HepG2 (cell line): ENCODE measurements around the gene FALEC. TPM values are rescaled to one million over a fixed set of nuclear protein-coding genes. Genes with fewer than 3 reads are reported as not detected.

Experiments
- CCDC6 ChIP-seq: sonication (generic); formaldehyde crosslinking; IDR thresholded peaks from 2 replicates; pipeline ENCODE4 v1.8.1; 2022; ENCODE audit warnings: mild to moderate bottlenecking, missing genetic modification reagents, moderate library complexity
- EEA1 ChIP-seq: sonication (generic); formaldehyde crosslinking; IDR thresholded peaks from 2 replicates; pipeline ENCODE4 v1.5.1; 2020; ENCODE audit warnings: mild to moderate bottlenecking, missing genetic modification reagents, borderline replicate concordance
- ERF ChIP-seq: IDR thresholded peaks from 2 replicates; pipeline ENCODE4 v1.6.1; 2018; ENCODE audit warnings: missing biosample characterization, missing genetic modification reagents
- GABPB1 ChIP-seq: IDR thresholded peaks from 2 replicates; pipeline ENCODE4 v1.6.1; 2016; ENCODE audit warnings: mild to moderate bottlenecking, missing genetic modification reagents, moderate library complexity, missing compliant biosample characterization
- KMT2B ChIP-seq: IDR thresholded peaks from 2 replicates; pipeline ENCODE4 v1.6.1; 2016; ENCODE audit warnings: missing genetic modification reagents, missing compliant biosample characterization
- MXD4 ChIP-seq: IDR thresholded peaks from 2 replicates; pipeline ENCODE4 v1.6.1; 2016; ENCODE audit warnings: mild to moderate bottlenecking, missing biosample characterization, missing genetic modification reagents
- NFE2 ChIP-seq: sonication (generic); formaldehyde crosslinking; IDR thresholded peaks from 2 replicates; pipeline ENCODE4 v1.4.0; 2020; ENCODE audit warnings: missing genetic modification reagents
- NR2C2 ChIP-seq: sonication (generic); formaldehyde crosslinking; IDR thresholded peaks from 2 replicates; pipeline ENCODE4 v1.4.0; 2020; ENCODE audit warnings: missing genetic modification reagents, mild to moderate bottlenecking, moderate library complexity, borderline replicate concordance
- PATZ1 ChIP-seq: sonication (generic); formaldehyde crosslinking; IDR thresholded peaks from 2 replicates; pipeline ENCODE4 v1.4.0; 2020; ENCODE audit warnings: missing genetic modification reagents
- SMAD3 ChIP-seq: sonication (generic); formaldehyde crosslinking; IDR thresholded peaks from 2 replicates; pipeline ENCODE4 v1.4.0; 2020; ENCODE audit warnings: missing genetic modification reagents
- TERF1 ChIP-seq: sonication (generic); formaldehyde crosslinking; IDR thresholded peaks from 2 replicates; pipeline ENCODE4 v1.8.0; 2022; ENCODE audit warnings: mild to moderate bottlenecking, missing genetic modification reagents, moderate library complexity
- TFDP1 ChIP-seq: IDR thresholded peaks from 2 replicates; pipeline ENCODE4 v1.6.1; 2016; ENCODE audit warnings: missing compliant biosample characterization, missing genetic modification reagents, borderline replicate concordance
- THYN1 ChIP-seq: sonication (generic); formaldehyde crosslinking; IDR thresholded peaks from 2 replicates; pipeline ENCODE4 v1.8.1; 2023; ENCODE audit warnings: low read depth, mild to moderate bottlenecking, moderate library complexity, missing genetic modification reagents, borderline replicate concordance
- ZBED4 ChIP-seq: sonication (generic); formaldehyde crosslinking; IDR thresholded peaks from 2 replicates; pipeline ENCODE4 v1.4.0; 2020; ENCODE audit warnings: missing genetic modification reagents, borderline replicate concordance
- ZBTB43 ChIP-seq: sonication (generic); formaldehyde crosslinking; conservative IDR thresholded peaks from 2 replicates; pipeline ENCODE4 v1.4.0; 2020; ENCODE audit warnings: missing genetic modification reagents
- ZNF235 ChIP-seq: sonication (generic); formaldehyde crosslinking; IDR thresholded peaks from 2 replicates; pipeline ENCODE4 v1.8.1; 2023; ENCODE audit warnings: mild to moderate bottlenecking, missing genetic modification reagents, borderline replicate concordance
- ZNF343 ChIP-seq: sonication (generic); formaldehyde crosslinking; IDR thresholded peaks from 2 replicates; pipeline ENCODE4 v1.4.0; 2020; ENCODE audit warnings: mild to moderate bottlenecking, missing genetic modification reagents
- ZNF557 ChIP-seq: sonication (generic); formaldehyde crosslinking; IDR thresholded peaks from 2 replicates; pipeline ENCODE4 v1.4.0; 2020; ENCODE audit warnings: missing genetic modification reagents
- ZNF607 ChIP-seq: sonication (generic); formaldehyde crosslinking; IDR thresholded peaks from 2 replicates; pipeline ENCODE4 v1.5.1; 2020; ENCODE audit warnings: missing genetic modification reagents, mild to moderate bottlenecking, borderline replicate concordance
- polyA plus RNA-seq, 8 experiments: library from polyadenylated mRNA; depleted of rRNA in 3 of 8; stranded (reverse) in 7 of 8; unstranded in 1 of 8; fragments of >200 nt; fragmentation: Illumina TruSeq in 4 of 8; extraction: Trizol in 4 of 8; gene quantifications; 2 replicates each; pipeline versions ENCODE4 v1.2.1 to v1.2.3, GENCODE V29; 2011 to 2016; ENCODE audit warnings: low read depth in 4 of 8, missing spikeins in 1 of 8, mixed read lengths in 1 of 8; ENCODE audit not compliant: insufficient read depth in 1 of 8
- total RNA-seq, 5 experiments: library from RNA; depleted of rRNA; stranded (reverse); fragments of >200 nt; fragmentation: Illumina TruSeq; extraction: Trizol; gene quantifications; 2 replicates each; pipeline ENCODE4 v1.2.3, GENCODE V29; 2016; ENCODE audit warnings: low read depth in 1 of 5

FALEC gene
- total and polyA plus RNA-seq, 2 of the 13 experiments (the other 11 are each of a cell fraction or from before 2014, with no cell fraction given) = 0.33 to 0.71 TPM

- TF ChIP-seq ZBED4 (CRISPR knock-in tag) = no peak
- TF ChIP-seq GABPB1 (CRISPR knock-in tag) = peak; percentile 85
- no peak for TF ChIP-seq CCDC6 (CRISPR knock-in tag)
- TF ChIP-seq TFDP1 (CRISPR knock-in tag) = peak; percentile 0; the same call in 1 of the 2 replicates
- no peak for TF ChIP-seq NFE2 (CRISPR knock-in tag)
- TF ChIP-seq ZBTB43 = peak; percentile 65; the same call in 1 of the 2 replicates
- TF ChIP-seq SMAD3 (CRISPR knock-in tag) = no peak; the same call in 1 of the 2 replicates
- no peak for TF ChIP-seq MXD4 (CRISPR knock-in tag)
- TF ChIP-seq KMT2B = no peak
- TF ChIP-seq TERF1 (CRISPR knock-in tag) = no peak
- no peak for TF ChIP-seq ZNF557
- peak; percentile 25; the same call in 1 of the 2 replicates for TF ChIP-seq PATZ1 (CRISPR knock-in tag)
- peak; percentile 89 for TF ChIP-seq ERF
- no peak; the same call in 1 of the 2 replicates for TF ChIP-seq NR2C2
- TF ChIP-seq ZNF607 (CRISPR knock-in tag) = peak; percentile 72; the same call in 1 of the 2 replicates
- TF ChIP-seq EEA1 (CRISPR knock-in tag) = peak; percentile 73; the same call in 1 of the 2 replicates
- TF ChIP-seq ZNF235 (CRISPR knock-in tag) = peak; percentile 50; the same call in 1 of the 2 replicates
- no peak for TF ChIP-seq THYN1
- TF ChIP-seq ZNF343 (CRISPR knock-in tag) = peak; percentile 73; the same call in 1 of the 2 replicates
These were observed 63.8 kb downstream of the FALEC start, which contains the start of gene MCL1 (continued) for GRCh38 chr1:150579110-150579944.
